RWPE1 (cell line): ENCODE results near the gene ZNF227.
"Not testable (repeated sequence)": the region's sequence is repeated elsewhere in the genome, so short reads cannot be mapped to it uniquely, and the experiment has no call there.

Source experiments
- CTCF ChIA-PET: fragments of 350-600 bp; sonication (Branson Sonifier 250); formaldehyde crosslinking; extraction: SDS; loops from one replicate; lab custom pipeline; 2021; lab: Yijun Ruan, JAX
- POLR2A ChIA-PET: fragments of 400-600 bp; formaldehyde crosslinking; extraction: SDS; loops from one replicate; lab custom pipeline; 2020; ENCODE audit warnings: antibody characterized with exemption; ENCODE audit not compliant: low non-redundant PET; lab: Yijun Ruan, JAX
- DNase-seq: peaks from one replicate; pipeline ENCODE4 v3.0.0; 2012; ENCODE audit warnings: low spot score
- H3K27ac ChIP-seq: fragments of 450-650 bp; 2 replicates; pipeline ENCODE4 v1.5.1; 2017
- TF ChIP-seq, protein P1 (sequence below): fragments of 450-650 bp; conservative IDR thresholded peaks from 2 replicates; pipeline ENCODE4 v1.5.1; 2017; ENCODE audit warnings: low read depth, mild to moderate bottlenecking

Gene ZNF227

DNA sequence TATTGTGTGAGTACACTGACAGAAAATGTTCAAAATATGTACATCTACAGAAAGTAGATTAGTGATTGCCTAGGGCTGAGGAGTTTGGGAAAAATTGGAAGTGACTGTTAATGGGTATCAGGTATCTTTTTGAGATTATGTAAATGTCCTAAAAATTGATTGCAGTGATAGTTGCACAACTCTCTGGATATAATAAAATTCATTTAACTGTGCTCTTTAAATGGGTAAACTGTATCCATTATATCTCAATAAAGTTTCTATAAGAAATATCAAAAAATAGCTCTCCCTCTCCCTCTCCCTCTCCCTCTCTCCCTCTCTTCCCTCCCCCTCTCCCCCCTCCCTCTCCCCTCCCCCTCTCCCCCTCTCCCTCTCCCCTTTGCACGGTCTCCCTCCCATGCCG lies 9.4 kb upstream of the ZNF227 start:
- ChIA-PET POLR2A (no interaction called here), CTCF (no interaction called here)
- TF ChIP-seq, protein P1, sequence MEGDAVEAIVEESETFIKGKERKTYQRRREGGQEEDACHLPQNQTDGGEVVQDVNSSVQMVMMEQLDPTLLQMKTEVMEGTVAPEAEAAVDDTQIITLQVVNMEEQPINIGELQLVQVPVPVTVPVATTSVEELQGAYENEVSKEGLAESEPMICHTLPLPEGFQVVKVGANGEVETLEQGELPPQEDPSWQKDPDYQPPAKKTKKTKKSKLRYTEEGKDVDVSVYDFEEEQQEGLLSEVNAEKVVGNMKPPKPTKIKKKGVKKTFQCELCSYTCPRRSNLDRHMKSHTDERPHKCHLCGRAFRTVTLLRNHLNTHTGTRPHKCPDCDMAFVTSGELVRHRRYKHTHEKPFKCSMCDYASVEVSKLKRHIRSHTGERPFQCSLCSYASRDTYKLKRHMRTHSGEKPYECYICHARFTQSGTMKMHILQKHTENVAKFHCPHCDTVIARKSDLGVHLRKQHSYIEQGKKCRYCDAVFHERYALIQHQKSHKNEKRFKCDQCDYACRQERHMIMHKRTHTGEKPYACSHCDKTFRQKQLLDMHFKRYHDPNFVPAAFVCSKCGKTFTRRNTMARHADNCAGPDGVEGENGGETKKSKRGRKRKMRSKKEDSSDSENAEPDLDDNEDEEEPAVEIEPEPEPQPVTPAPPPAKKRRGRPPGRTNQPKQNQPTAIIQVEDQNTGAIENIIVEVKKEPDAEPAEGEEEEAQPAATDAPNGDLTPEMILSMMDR, result no peak
- DNase-seq, result no peak
- H3K27ac ChIP-seq, result no peak overlapping the region

- CTCF ChIA-PET, result not testable (repeated sequence)
These were observed 8.5 kb upstream of the ZNF227 start for GRCh38 chr19:44203877-44204276.

GRCh38 chr19:44204772-44205171 lies 7.6 kb upstream of the ZNF227 start:
- TF ChIP-seq, protein P1, result no peak
- H3K27ac ChIP-seq, result no peak overlapping the region
- ChIA-PET POLR2A (no interaction called here), CTCF (no interaction called here)
- DNase-seq, result no peak

More at GRCh38 chr19:44203877-44204276, 8.5 kb upstream of the ZNF227 start:
- POLR2A ChIA-PET, DNase-seq, H3K27ac ChIP-seq: not testable (repeated sequence)

DNA sequence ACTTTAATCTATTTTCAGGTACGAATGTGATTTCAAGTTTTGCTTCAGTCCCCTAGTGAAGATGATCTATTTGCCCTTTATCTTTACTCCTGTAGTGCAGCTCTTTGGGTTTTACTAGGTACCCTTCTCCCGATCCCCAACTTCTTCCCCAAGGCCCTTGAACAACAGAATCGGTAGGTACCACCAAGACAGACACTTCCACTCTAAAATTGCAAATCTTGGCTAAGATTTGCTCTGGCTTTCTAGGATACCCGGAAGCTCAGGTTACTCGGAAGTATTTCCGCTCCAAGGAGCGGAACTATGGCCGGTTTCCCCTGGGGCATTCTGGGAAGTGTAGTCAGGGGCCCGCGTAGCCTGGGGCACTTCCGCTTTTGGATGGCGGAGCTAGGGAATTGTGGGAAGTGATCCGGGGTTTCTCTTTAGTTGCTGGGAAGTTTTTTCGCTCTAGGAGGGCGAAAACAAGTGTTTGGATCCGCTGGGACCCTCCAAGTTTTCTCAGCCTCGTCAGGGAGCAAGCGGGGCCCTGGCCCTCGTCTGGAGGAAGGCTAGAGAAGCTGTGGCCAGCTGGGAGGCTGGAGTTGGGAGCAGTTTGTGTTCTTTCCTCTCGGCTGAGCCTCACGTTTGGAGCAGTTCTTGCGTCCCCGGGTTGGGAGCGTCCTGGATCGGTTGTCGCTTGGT lies 5.1 kb upstream of the ZNF227 start:
- TF ChIP-seq, protein P1, result no peak
- H3K27ac ChIP-seq, result peak overlapping the region; percentile 79
- CTCF ChIA-PET, result interaction anchor here (0.6 to 0.7 kb wide), 2 partner anchors 25 to 221 kb away, joined by 3 read pairs; no protein-coding TSS in a partner anchor

GRCh38 chr19:44212866-44213346 lies 574 bp downstream of the ZNF227 start:
- peak overlapping the region; percentile 81 for H3K27ac ChIP-seq
- POLR2A ChIA-PET, result no interaction called here
- CTCF ChIA-PET, result interaction anchor here (0.6 kb wide), 1 partner anchor 192 kb away, joined by 4 read pairs; no protein-coding TSS in a partner anchor
- peak; percentile 14 for DNase-seq
- TF ChIP-seq, protein P1, result no peak

More for the DNA sequence above, 5.1 kb upstream of the ZNF227 start:
- POLR2A ChIA-PET, result interaction anchor here (0.6 kb wide), 1 partner anchor 766 kb away, joined by 3 read pairs; no protein-coding TSS in a partner anchor
- peak; percentile 83 for DNase-seq

- POLR2A ChIA-PET, H3K27ac ChIP-seq, DNase-seq, CTCF ChIA-PET: not testable (repeated sequence)
These were observed 7.6 kb downstream of the ZNF227 start for GRCh38 chr19:44219926-44220325.

DNA sequence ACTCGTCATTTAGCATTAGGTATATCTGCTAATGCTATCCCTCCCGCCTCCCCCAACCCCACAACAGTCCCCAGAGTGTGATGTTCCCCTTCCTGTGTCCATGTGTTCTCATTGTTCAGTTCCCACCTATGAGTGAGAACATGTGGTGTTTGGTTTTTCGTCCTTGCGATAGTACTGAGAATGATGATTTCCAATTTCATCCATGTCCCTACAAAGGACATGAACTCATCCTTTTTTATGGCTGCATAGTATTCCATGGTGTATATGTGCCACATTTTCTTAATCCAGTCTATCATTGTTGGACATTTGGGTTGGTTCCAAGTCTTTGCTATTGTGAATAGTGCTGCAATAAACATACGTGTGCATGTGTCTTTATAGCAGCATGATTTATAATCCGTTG lies 8.4 kb downstream of the ZNF227 start:
- H3K27ac ChIP-seq, POLR2A ChIA-PET, DNase-seq, CTCF ChIA-PET: not testable (repeated sequence)

DNA sequence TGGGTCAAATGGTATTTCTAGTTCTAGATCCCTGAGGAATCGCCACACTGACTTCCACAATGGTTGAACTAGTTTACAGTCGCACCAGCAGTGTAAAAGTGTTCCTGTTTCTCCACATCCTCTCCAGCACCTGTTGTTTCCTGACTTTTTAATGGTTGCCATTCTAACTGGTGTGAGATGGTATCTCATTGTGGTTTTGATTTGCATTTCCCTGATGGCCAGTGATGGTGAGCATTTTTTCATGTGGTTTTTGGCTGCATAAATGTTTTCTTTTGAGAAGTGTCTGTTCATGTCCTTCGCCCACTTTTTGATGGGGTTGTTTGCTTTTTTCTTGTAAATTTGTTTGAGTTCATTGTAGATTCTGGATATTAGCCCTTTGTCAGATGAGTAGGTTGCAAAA lies 9.0 kb downstream of the ZNF227 start:
- DNase-seq, POLR2A ChIA-PET, CTCF ChIA-PET, H3K27ac ChIP-seq: not testable (repeated sequence)
